ENCODE data around the gene CD276.
A peak's percentile ranks its signal among the peaks of the same experiment; 100 is the strongest.
"Not testable (repeated sequence)": the region's sequence is repeated elsewhere in the genome, so short reads cannot be mapped to it uniquely, and the experiment has no call there.

The CD276 gene

DNA sequence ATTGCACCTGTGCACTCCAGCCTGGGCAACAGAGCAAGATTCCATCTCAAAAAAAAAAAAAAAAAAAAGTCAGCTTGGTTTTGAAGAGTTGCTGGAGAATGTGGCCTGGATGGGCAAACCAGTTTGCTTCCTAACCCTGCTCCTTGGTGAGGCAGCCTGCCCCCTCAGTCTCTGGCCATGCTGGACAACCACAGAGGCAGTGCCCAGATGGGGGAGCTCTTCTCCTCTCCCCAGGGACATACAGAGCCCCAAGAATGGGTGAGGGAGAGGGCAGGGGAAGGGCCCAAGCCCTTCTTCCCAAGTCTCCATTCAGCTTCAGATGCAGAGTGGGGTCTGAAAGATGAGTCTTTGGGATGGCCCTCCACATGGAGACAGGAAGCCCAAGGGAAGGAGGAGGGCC lies 27.9 kb downstream of the CD276 start:
- no peak for DNase-seq

GRCh38 chr15:73714695-73715301 lies 30.6 kb downstream of the CD276 start:
- DNase-seq, result no peak

GRCh38 chr15:73715417-73715816 lies 31.2 kb downstream of the CD276 start:
- DNase-seq, result no peak

DNA sequence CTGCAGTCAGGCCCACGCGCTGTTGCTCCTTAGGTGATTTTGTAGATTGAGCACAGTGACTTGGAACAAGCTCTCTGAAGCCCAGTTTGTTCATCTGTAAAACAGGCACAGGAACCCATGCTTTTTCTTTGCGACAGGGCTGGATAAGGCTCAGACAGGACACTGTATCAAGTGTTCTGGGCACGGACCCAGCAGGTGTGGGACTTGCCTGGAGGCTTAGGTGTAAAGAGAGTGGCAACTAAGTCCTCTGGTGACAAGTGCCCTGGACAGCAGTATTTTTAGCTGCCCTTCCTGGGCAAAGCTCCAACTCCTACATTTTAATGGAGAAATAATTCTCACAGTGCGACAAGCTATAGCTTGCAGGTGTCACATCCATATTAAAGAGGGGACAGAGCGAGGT lies 32.2 kb downstream of the CD276 start:
- no peak for DNase-seq

DNA sequence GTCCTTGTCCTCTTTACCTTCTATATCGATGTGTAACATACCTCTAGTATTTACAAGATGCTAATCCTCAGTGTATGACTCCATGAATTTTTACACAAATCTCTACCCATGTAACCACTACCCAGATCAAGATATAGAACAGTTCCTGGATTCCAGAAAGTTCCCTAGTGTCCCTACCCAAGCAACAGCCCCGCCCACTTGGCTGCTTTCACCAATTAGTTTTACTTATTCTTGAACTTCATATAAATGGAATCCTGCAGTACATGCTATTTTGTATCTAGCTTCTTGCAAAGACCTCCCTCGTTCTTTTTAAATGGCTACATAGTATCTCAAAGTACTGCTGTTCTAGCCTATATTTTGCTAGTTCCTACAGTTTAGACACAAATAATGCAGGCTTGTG lies 33.0 kb downstream of the CD276 start:
- DNase-seq, result no peak

DNA sequence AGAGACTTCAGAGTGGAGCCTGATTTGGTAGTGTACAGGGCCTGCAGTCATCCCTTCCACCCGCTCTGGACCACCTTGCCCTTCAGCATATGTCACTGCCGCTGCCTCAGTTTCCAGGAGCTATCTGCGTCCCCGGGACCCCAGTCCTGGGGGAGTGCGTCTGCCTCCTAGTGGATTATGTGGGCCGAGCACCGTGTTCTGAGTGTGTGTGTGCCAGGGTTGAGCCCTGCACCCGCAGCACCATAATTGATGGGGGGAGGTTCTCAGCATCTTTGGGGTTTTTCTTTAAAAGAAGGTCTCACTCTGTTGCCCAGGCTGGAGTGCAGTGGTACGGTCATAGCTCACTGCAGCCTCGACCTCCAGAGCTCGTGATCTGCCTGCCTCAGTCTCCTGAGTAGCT lies 33.6 kb downstream of the CD276 start:
- DNase-seq, result no peak

GRCh38 chr15:73718694-73719093 lies 34.5 kb downstream of the CD276 start:
- DNase-seq, result no peak

- DNase-seq, result no peak
These were observed 38.2 kb downstream of the CD276 start for GRCh38 chr15:73722425-73722824.

- DNase-seq, result no peak
These were observed 39.0 kb downstream of the CD276 start for GRCh38 chr15:73723191-73723590.

DNA sequence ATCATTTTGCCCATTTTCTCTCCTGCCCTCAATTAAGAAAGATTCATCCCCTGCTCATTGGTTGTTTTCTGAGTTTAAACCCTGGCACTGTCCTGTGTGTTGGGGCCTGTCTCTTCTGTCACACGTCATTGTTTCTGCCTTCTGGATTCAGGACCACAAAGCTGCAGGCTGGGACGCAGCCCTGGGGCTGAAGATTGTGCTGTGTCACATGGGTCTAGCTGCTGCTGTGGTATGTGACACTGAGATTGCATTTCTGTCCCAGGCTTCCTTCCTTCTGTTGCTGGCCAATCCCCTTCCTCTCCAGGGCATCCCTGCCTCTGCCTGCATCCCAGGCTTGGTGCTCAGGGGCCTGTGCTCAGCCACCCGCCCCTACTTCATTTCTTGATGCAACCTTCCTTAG lies 40.0 kb downstream of the CD276 start:
- peak; percentile 77 for DNase-seq

- no peak for DNase-seq
These were observed 43.3 kb downstream of the CD276 start for GRCh38 chr15:73727330-73727976.

- not testable (repeated sequence) for DNase-seq
These were observed 47.9 kb downstream of the CD276 start for GRCh38 chr15:73732051-73732450.

DNA sequence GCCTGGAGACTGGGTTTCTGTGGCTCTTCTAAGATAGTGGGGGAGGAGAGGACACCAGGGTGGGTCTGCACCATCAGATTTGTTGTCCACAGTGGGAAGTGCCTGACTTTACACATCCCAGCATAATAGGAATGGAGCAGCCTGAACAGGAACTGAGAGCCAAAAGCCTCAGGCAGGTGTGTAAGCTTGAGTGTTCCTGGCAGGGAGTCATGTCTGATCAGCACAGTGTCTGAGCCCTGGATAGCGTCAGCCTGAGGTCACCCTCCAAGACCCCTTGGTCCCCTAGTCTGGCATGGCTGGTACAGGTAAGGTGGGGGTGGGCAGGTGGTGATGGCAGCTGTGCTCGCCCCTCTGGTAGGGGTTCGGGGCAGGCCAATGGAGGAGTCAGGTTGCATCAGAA lies 48.7 kb downstream of the CD276 start:
- no peak for DNase-seq

- DNase-seq, result no peak
These were observed 53.4 kb downstream of the CD276 start for GRCh38 chr15:73737535-73737934.

- DNase-seq, result no peak
These were observed 56.2 kb downstream of the CD276 start for GRCh38 chr15:73740152-73741048.

DNA sequence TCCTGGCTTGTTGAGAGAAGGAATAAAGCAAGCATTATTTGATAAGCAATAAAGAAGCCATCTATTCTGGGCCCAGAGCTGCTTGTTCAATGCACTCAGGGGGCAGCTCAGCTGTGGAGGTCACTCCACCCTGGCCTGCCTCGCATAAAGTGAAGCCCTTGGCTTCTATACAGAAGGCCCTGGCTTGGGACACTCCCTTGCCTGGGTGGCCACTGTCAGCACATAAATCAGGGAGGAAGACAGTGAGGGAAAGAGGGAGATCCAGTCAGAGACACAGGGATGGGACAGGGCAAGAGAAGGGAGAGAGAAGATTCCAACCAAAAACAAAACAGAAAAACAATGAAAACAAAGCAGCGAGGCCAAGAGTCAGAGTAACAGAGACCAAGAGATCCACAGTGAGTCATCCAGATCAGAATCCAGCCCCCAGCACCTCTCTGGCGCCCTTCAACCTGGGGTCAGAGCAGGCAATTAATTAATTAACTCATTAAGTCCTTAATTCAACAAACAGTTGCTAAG lies 57.2 kb downstream of the CD276 start:
- DNase-seq, result no peak

DNA sequence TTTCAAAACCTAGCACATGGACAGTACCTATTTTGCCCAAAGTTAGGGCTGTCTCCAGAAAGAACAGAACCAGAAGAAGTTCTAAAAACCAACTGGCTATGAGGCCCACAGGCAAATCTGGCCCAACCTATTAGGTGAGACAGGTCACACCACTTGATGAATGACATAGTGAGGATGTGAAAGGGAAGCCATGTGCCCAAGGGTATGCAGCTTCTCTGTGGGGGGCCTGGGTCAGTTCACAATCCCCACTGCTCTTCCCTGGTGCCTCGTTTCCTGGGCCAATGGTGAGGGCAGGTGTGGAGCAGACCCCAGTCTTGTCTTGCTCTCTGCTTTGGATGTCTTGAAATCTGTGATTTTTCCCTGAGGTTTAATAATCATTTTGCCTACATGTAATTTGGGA lies 60.1 kb downstream of the CD276 start:
- no peak for DNase-seq

DNA sequence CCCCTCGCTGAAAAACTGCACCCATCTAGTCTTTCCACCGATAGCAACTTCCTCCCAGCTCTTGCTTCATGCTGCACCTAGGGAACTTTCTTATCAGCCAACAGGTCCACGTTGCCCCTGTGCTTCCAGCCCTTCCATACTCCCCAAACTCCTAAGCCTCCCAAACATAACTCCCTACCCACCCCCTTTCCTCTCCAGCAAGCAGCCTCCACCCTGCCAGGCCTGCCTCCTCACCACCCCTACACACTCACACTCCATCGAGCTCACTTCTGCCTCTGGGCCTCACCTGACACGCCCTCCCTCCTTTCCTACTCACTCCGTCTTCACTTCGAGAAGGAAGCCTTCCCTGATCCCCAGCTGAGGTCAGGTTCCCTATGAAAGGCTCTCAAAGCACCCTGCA lies 60.9 kb downstream of the CD276 start:
- DNase-seq, result no peak

GRCh38 chr15:73746261-73746660 lies 62.1 kb downstream of the CD276 start:
- DNase-seq, result no peak

DNA sequence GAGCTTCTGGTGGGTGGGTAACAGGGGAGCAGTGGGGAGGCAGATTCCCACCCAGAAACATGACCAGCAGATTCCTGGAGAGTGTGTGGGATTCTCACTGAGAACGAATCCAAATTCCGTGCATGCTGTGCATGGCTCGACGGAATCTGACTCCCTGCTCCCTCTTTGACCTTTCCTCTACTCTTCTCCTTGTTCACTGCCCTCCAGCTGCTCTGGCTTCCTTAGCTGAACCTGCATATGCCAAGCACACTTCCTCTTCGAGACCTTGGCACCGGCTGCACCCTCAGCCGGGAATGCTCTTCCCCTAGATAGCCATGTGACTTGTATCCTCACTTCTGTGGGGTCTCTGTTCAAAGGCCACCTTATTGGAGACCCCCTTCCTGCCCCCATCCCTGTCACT lies 62.7 kb downstream of the CD276 start:
- DNase-seq, result no peak

GRCh38 chr15:73747847-73748590 lies 63.8 kb downstream of the CD276 start:
- DNase-seq, result no peak

- no peak for DNase-seq
These were observed 64.5 kb downstream of the CD276 start for GRCh38 chr15:73748730-73749129.

- no peak for DNase-seq
These were observed 65.3 kb downstream of the CD276 start for GRCh38 chr15:73749533-73749932.

Data from islet precursor cell (in vitro differentiated cells).